NCI-H1105 (cell line): ENCODE results near the gene LGALS9.
"Not testable (repeated sequence)": the region's sequence is repeated elsewhere in the genome, so short reads cannot be mapped to it uniquely, and the experiment has no call there.

Experiments used
- DNase-seq: peaks from one replicate; lab custom pipeline; 2025; lab: John Stamatoyannopoulos, UW

LGALS9 gene

DNA sequence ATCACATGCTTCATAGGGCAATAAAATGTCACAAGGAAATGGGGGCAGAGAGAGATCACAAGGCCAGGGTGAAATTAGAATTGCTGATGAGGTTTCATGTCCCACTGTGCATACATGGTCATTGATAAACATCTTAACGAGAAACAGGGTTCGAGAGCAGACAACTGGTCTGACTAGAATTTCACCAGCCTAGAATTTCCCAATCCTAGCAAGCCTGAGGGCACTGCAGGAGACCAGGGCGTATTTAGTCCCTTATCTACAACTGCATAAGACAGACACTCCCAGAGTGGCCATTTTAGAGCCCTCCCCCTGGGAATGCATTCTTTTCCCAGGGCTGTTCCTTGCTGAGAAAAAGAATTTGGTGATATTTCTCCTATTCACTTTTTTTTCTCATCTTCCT is 55.3 kb downstream of the LGALS9 start:
- DNase-seq = not testable (repeated sequence)

DNA sequence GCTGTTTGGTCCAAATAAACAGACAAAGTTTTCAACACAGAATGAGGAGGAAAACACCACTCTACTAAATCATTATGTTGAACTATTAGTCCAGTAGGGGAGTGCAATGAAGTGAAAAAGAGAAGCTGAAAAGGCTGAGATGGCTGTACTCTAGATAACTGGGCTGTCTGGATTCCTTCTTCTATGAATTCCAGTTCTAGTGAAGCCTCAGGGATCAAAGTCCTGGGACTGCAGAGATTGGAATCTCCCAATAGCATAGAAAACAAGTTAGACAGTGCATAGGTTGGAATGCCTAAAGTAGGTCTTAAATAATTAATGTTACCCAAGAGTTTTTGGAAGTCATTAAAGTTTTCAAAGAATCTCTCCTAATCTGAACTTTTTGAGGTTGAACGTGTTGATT is 59.9 kb downstream of the LGALS9 start:
- no peak for DNase-seq

DNA sequence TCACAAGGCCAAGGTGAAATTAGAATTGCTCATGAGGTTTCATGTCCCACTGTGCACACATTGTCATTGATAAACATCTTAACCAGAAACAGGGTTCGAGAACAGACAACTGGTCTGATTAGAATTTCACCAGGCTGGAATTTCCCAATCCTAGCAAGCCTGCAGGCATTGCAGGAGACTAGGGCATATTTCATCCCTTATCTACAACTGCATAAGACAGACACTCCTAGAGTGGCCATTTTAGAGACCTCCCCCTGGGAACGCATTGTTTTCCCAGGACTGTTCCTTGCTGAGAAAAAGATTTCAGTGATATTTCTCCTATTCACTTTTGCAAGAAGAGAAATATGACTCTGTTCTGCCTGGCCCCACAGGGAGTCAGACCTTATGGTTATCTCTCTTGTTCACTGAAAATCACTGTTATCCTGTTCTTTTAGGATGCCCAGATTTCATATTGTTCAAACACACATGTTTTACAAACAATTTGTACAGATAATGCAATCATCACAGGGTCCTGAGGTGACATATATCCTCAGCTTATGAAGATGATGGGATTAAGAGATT is 64.3 kb downstream of the LGALS9 start:
- DNase-seq = not testable (repeated sequence)
